Stimulated activated CD8-positive, alpha-beta memory T cell treated with anti-CD3 and anti-CD28 coated beads, Interleukin-7, amount 100 ng/mL, for 24 hours (primary cell): Measurements from ENCODE around the gene RNF123.

Experiments used
- DNase-seq: peaks from one replicate; pipeline ENCODE4 v3.0.0-alpha.2; 2020; ENCODE audit warnings: low read depth

Gene RNF123

GRCh38 chr3:49703443-49703927, 14.1 kb downstream of the RNF123 start:
- no peak for DNase-seq

GRCh38 chr3:49703956-49704355, 14.6 kb downstream of the RNF123 start:
- no peak for DNase-seq

- DNase-seq = no peak
Observed at GRCh38 chr3:49704629-49705028, 15.3 kb downstream of the RNF123 start.

- no peak for DNase-seq
Observed at GRCh38 chr3:49705390-49705960, 16.1 kb downstream of the RNF123 start.

GRCh38 chr3:49706456-49707112, 17.2 kb downstream of the RNF123 start:
- no peak for DNase-seq

- no peak for DNase-seq
Observed at GRCh38 chr3:49707113-49707480, 17.7 kb downstream of the RNF123 start.

- no peak for DNase-seq
Observed at GRCh38 chr3:49709852-49710251, 20.5 kb downstream of the RNF123 start.

GRCh38 chr3:49711489-49711888, 22.1 kb downstream of the RNF123 start:
- no peak for DNase-seq

GRCh38 chr3:49712166-49712565, 22.8 kb downstream of the RNF123 start:
- DNase-seq = no peak

GRCh38 chr3:49712631-49713317, 23.4 kb downstream of the RNF123 start:
- DNase-seq = no peak

GRCh38 chr3:49713336-49714105, 24.2 kb downstream of the RNF123 start:
- no peak for DNase-seq

- no peak for DNase-seq
Observed at GRCh38 chr3:49714728-49715550, 25.6 kb downstream of the RNF123 start.

GRCh38 chr3:49715611-49716121, 26.3 kb downstream of the RNF123 start:
- no peak for DNase-seq

GRCh38 chr3:49716169-49716568, 26.8 kb downstream of the RNF123 start:
- DNase-seq = no peak

GRCh38 chr3:49716691-49717210, 27.4 kb downstream of the RNF123 start:
- no peak for DNase-seq

- no peak for DNase-seq
Observed at GRCh38 chr3:49717211-49717958, 28.0 kb downstream of the RNF123 start.

GRCh38 chr3:49717959-49718857, 28.9 kb downstream of the RNF123 start:
- no peak for DNase-seq

- no peak for DNase-seq
Observed at GRCh38 chr3:49718858-49719213, 29.5 kb downstream of the RNF123 start.

- peak; percentile 84 for DNase-seq
Observed at GRCh38 chr3:49719214-49719884, 30.0 kb downstream of the RNF123 start, which contains the start of gene AMIGO3. Gene AMIGO3, minus strand, starts transcription at chr3:49719684. Its CDS starts 219 bp downstream, at chr3:49719465.
